HT-29 (cell line): ENCODE results near the gene DCLRE1B. TPM values are rescaled to one million over a fixed set of nuclear protein-coding genes. Genes with fewer than 3 reads are reported as not detected.
"Not testable (repeated sequence)": the region's sequence is repeated elsewhere in the genome, so short reads cannot be mapped to it uniquely, and the experiment has no call there.

ENCODE experiments used
- DNase-seq: peaks from one replicate; pipeline ENCODE4 v3.0.0-alpha.2; 2015; ENCODE audit warnings: low spot score
- total RNA-seq: library from RNA; depleted of rRNA; stranded (reverse); fragments of >200 nt; shearing (Covaris generic); gene quantifications from 2 replicates; pipeline ENCODE4 v1.2.3, GENCODE V29; 2014; rRNA removed

DCLRE1B gene
- total RNA-seq, 1 experiment from 2014 or later = 6.2 TPM

GRCh38 chr1:113946678-113947387 is 41.7 kb downstream of the DCLRE1B start:
- DNase-seq = no peak

GRCh38 chr1:113947388-113948107 is 42.4 kb downstream of the DCLRE1B start:
- no peak for DNase-seq

- not testable (repeated sequence) for DNase-seq
Measured at GRCh38 chr1:113948151-113948550, 43.0 kb downstream of the DCLRE1B start.

- DNase-seq = peak; percentile 17
Measured at GRCh38 chr1:113949007-113949406, 43.9 kb downstream of the DCLRE1B start.

GRCh38 chr1:113950908-113951307 is 45.8 kb downstream of the DCLRE1B start:
- DNase-seq = no peak

- DNase-seq = no peak
Measured at GRCh38 chr1:113951719-113952118, 46.6 kb downstream of the DCLRE1B start.

- no peak for DNase-seq
Measured at GRCh38 chr1:113957984-113958383, 52.9 kb downstream of the DCLRE1B start.

GRCh38 chr1:113958691-113959090 is 53.6 kb downstream of the DCLRE1B start:
- DNase-seq = no peak

GRCh38 chr1:113963281-113963906 is 58.3 kb downstream of the DCLRE1B start:
- no peak for DNase-seq

Other genes with a start within 250 kb of the DCLRE1B start
- gene PHTF1, start 145.8 kb upstream of the DCLRE1B start, total RNA-seq = 11.7 and 16.7 TPM in 2 replicates
- 4.0 and 4.2 TPM in 2 replicates for gene RSBN1, start 92.8 kb upstream of the DCLRE1B start, total RNA-seq
- 0.05 TPM in 1 of 2 replicates, not detected in the other for gene PTPN22, start 33.6 kb upstream of the DCLRE1B start, total RNA-seq
- 18.2 and 23.4 TPM in 2 replicates for gene BCL2L15, start 17.7 kb upstream of the DCLRE1B start, total RNA-seq
- 6.7 and 12.5 TPM in 2 replicates for gene AP4B1, start 527 bp upstream of the DCLRE1B start, total RNA-seq
- gene HIPK1, start 24.0 kb downstream of the DCLRE1B start, total RNA-seq = 18.9 and 19.4 TPM in 2 replicates
- gene OLFML3, start 74.1 kb downstream of the DCLRE1B start, total RNA-seq = 0.03 TPM in 1 of 2 replicates, not detected in the other
- not detected in 2 replicates for gene SYT6, start 248.5 kb downstream of the DCLRE1B start, total RNA-seq